ENCODE data around the gene MAGEB18.

MAGEB18 gene

GRCh38 chrX:26138274-26138673 is at the start of gene MAGEB18:
Gene MAGEB18 (plus strand): TSS chrX:26138343. CDS start chrX:26138986, 643 bp downstream.
- DNase-seq (ENCODE audit: low read depth, low spot score) = no peak
- no peak for TF ChIP-seq EZH2 (IDR thresholded peaks at IDR 0.05)
- no peak for TF ChIP-seq FOXP2 (optimal IDR thresholded peaks at IDR 0.05; ENCODE audit: control extremely low read depth, extremely low read length, insufficient read depth)
- no peak for TF ChIP-seq POLR2AphosphoS5 (IDR thresholded peaks at IDR 0.05; ENCODE audit: borderline replicate concordance, low read depth, low read length)
- no peaks in the 10 kb centered on the region for H3K9me3 ChIP-seq (ENCODE audit: low read depth, low read length)
- H3K36me3 ChIP-seq (ENCODE audit: insufficient read depth, low read length) = no peaks in the 10 kb centered on the region
- no peak within 1 kb of the TSS for H3K9ac ChIP-seq (ENCODE audit: insufficient read length)
- no peak within 1 kb of the TSS for H3K4me3 ChIP-seq
- H3K27ac ChIP-seq = no peak within 1 kb of the TSS

- Histone ChIP-seq H3K36me3 (ENCODE audit: insufficient read depth, low read length) (no peaks in the 10 kb centered on the region), H3K9ac (ENCODE audit: insufficient read length) (no peak overlapping the region), H3K27ac (no peak overlapping the region), H3K4me3 (no peak overlapping the region), H3K9me3 (ENCODE audit: low read depth, low read length) (no peaks in the 10 kb centered on the region)
- no peak for DNase-seq (ENCODE audit: low read depth, low spot score)
- TF ChIP-seq FOXP2 (optimal IDR thresholded peaks at IDR 0.05; ENCODE audit: control extremely low read depth, extremely low read length, insufficient read depth) (no peak), POLR2AphosphoS5 (IDR thresholded peaks at IDR 0.05; ENCODE audit: borderline replicate concordance, low read depth, low read length) (no peak), EZH2 (IDR thresholded peaks at IDR 0.05) (no peak)
Measured at GRCh38 chrX:26100421-26100920, 37.7 kb upstream of the MAGEB18 start.

GRCh38 chrX:26109142-26109541 is 29.0 kb upstream of the MAGEB18 start:
- no peak for DNase-seq (ENCODE audit: low read depth, low spot score)
- Histone ChIP-seq H3K27ac (no peak overlapping the region), H3K9ac (ENCODE audit: insufficient read length) (no peak overlapping the region), H3K4me3 (no peak overlapping the region), H3K9me3 (ENCODE audit: low read depth, low read length) (no peaks in the 10 kb centered on the region), H3K36me3 (ENCODE audit: insufficient read depth, low read length) (no peaks in the 10 kb centered on the region)
- no peak for TF ChIP-seq EZH2 (IDR thresholded peaks at IDR 0.05)
- no peak for TF ChIP-seq FOXP2 (optimal IDR thresholded peaks at IDR 0.05; ENCODE audit: control extremely low read depth, extremely low read length, insufficient read depth)
- TF ChIP-seq POLR2AphosphoS5 (IDR thresholded peaks at IDR 0.05; ENCODE audit: borderline replicate concordance, low read depth, low read length) = no peak

GRCh38 chrX:26146024-26146423 is 7.9 kb downstream of the MAGEB18 start:
- H3K9me3 ChIP-seq (ENCODE audit: low read depth, low read length) = no peaks in the 10 kb centered on the region
- TF ChIP-seq POLR2AphosphoS5 (IDR thresholded peaks at IDR 0.05; ENCODE audit: borderline replicate concordance, low read depth, low read length) = no peak
- DNase-seq (ENCODE audit: low read depth, low spot score) = no peak
- H3K9ac ChIP-seq (ENCODE audit: insufficient read length) = no peak overlapping the region
- H3K36me3 ChIP-seq (ENCODE audit: insufficient read depth, low read length) = no peaks in the 10 kb centered on the region
- no peak overlapping the region for H3K4me3 ChIP-seq
- H3K27ac ChIP-seq = no peak overlapping the region

- no peaks in the 10 kb centered on the region for H3K9me3 ChIP-seq (ENCODE audit: low read depth, low read length)
- DNase-seq (ENCODE audit: low read depth, low spot score) = no peak
- TF ChIP-seq EZH2 (IDR thresholded peaks at IDR 0.05) (no peak), POLR2AphosphoS5 (IDR thresholded peaks at IDR 0.05; ENCODE audit: borderline replicate concordance, low read depth, low read length) (no peak), FOXP2 (optimal IDR thresholded peaks at IDR 0.05; ENCODE audit: control extremely low read depth, extremely low read length, insufficient read depth) (no peak)
- H3K36me3 ChIP-seq (ENCODE audit: insufficient read depth, low read length) = no peaks in the 10 kb centered on the region
- H3K27ac ChIP-seq = no peak within 1 kb of the TSS
- H3K9ac ChIP-seq (ENCODE audit: insufficient read length) = no peak within 1 kb of the TSS
- H3K4me3 ChIP-seq = no peak within 1 kb of the TSS
Measured at GRCh38 chrX:26160301-26160700, 22.2 kb downstream of the MAGEB18 start, which contains the start of gene MAGEB6B. Gene MAGEB6B (plus strand): TSS chrX:26160601. CDS start chrX:26160601, 0 bp downstream.

All from SK-N-MC (cell line).